ENCODE data around the gene PLXND1.
"Not testable (repeated sequence)": the region's sequence is repeated elsewhere in the genome, so short reads cannot be mapped to it uniquely, and the experiment has no call there.

PLXND1 gene

GRCh38 chr3:129611446-129611800 lies 4.9 kb upstream of the PLXND1 start:
- no peak for TF ChIP-seq POLR2A (IDR thresholded peaks at IDR 0.05; ENCODE audit: low read depth, low read length)
- TF ChIP-seq TAF1 (IDR thresholded peaks at IDR 0.05; ENCODE audit: borderline replicate concordance, low read depth, low read length): no peak
- no peak for TF ChIP-seq POLR2AphosphoS5 (IDR thresholded peaks at IDR 0.05; ENCODE audit: low read depth, low read length)
- DNase-seq (ENCODE audit: insufficient read length) (no peak), FAIRE-seq (no peak)

- not testable (repeated sequence) for DNase-seq (ENCODE audit: insufficient read length); FAIRE-seq
Observed at GRCh38 chr3:129610794-129611445, 4.4 kb upstream of the PLXND1 start.

- FAIRE-seq (no peak), DNase-seq (ENCODE audit: insufficient read length) (no peak)
- TF ChIP-seq POLR2A (IDR thresholded peaks at IDR 0.05; ENCODE audit: low read depth, low read length) (no peak), TAF1 (IDR thresholded peaks at IDR 0.05; ENCODE audit: borderline replicate concordance, low read depth, low read length) (no peak), POLR2AphosphoS5 (IDR thresholded peaks at IDR 0.05; ENCODE audit: low read depth, low read length) (no peak)
Observed at GRCh38 chr3:129610276-129610675, 3.8 kb upstream of the PLXND1 start.

- TF ChIP-seq POLR2A (IDR thresholded peaks at IDR 0.05; ENCODE audit: low read depth, low read length): no peak
- no peak for TF ChIP-seq POLR2AphosphoS5 (IDR thresholded peaks at IDR 0.05; ENCODE audit: low read depth, low read length)
- no peak for TF ChIP-seq TAF1 (IDR thresholded peaks at IDR 0.05; ENCODE audit: borderline replicate concordance, low read depth, low read length)
- FAIRE-seq (no peak), DNase-seq (ENCODE audit: insufficient read length) (no peak)
Observed at GRCh38 chr3:129609591-129610182, 3.2 kb upstream of the PLXND1 start.

GRCh38 chr3:129608936-129609590 lies 2.6 kb upstream of the PLXND1 start:
- FAIRE-seq: no peak
- no peak for TF ChIP-seq TAF1 (IDR thresholded peaks at IDR 0.05; ENCODE audit: borderline replicate concordance, low read depth, low read length)
- no peak for DNase-seq (ENCODE audit: insufficient read length)

- TF ChIP-seq POLR2AphosphoS5 (IDR thresholded peaks at IDR 0.05; ENCODE audit: low read depth, low read length) (no peak), POLR2A (IDR thresholded peaks at IDR 0.05; ENCODE audit: low read depth, low read length) (no peak), TAF1 (IDR thresholded peaks at IDR 0.05; ENCODE audit: borderline replicate concordance, low read depth, low read length) (no peak)
- no peak for DNase-seq (ENCODE audit: insufficient read length)
- FAIRE-seq: no peak
Observed at GRCh38 chr3:129608087-129608935, 1.8 kb upstream of the PLXND1 start.

- DNase-seq (ENCODE audit: insufficient read length): no peak
- TF ChIP-seq POLR2A (IDR thresholded peaks at IDR 0.05; ENCODE audit: low read depth, low read length) (no peak), POLR2AphosphoS5 (IDR thresholded peaks at IDR 0.05; ENCODE audit: low read depth, low read length) (no peak), TAF1 (IDR thresholded peaks at IDR 0.05; ENCODE audit: borderline replicate concordance, low read depth, low read length) (no peak)
- no peak for FAIRE-seq
Observed at GRCh38 chr3:129607391-129608068, 1.1 kb upstream of the PLXND1 start.

GRCh38 chr3:129605922-129606635 lies 397 bp downstream of the PLXND1 start:
- FAIRE-seq: no peak
- DNase-seq (ENCODE audit: insufficient read length): no peak
- TF ChIP-seq TAF1 (IDR thresholded peaks at IDR 0.05; ENCODE audit: borderline replicate concordance, low read depth, low read length) (no peak), POLR2A (IDR thresholded peaks at IDR 0.05; ENCODE audit: low read depth, low read length) (no peak), POLR2AphosphoS5 (IDR thresholded peaks at IDR 0.05; ENCODE audit: low read depth, low read length) (no peak)

- DNase-seq (ENCODE audit: insufficient read length) (no peak), FAIRE-seq (no peak)
- TF ChIP-seq TAF1 (IDR thresholded peaks at IDR 0.05; ENCODE audit: borderline replicate concordance, low read depth, low read length): no peak
Observed at GRCh38 chr3:129605203-129605921, 1.1 kb downstream of the PLXND1 start.

GRCh38 chr3:129604767-129605166 lies 1.7 kb downstream of the PLXND1 start:
- TF ChIP-seq POLR2AphosphoS5 (IDR thresholded peaks at IDR 0.05; ENCODE audit: low read depth, low read length) (no peak), TAF1 (IDR thresholded peaks at IDR 0.05; ENCODE audit: borderline replicate concordance, low read depth, low read length) (no peak), POLR2A (IDR thresholded peaks at IDR 0.05; ENCODE audit: low read depth, low read length) (no peak)
- FAIRE-seq: no peak
- no peak for DNase-seq (ENCODE audit: insufficient read length)

All from GM12892 (cell line).